NCI-H82 (cell line): ENCODE measurements around the gene IRX3.
"Not testable (repeated sequence)": the region's sequence is repeated elsewhere in the genome, so short reads cannot be mapped to it uniquely, and the experiment has no call there.

Experiments
- DNase-seq: peaks from one replicate; lab custom pipeline; 2025; lab: John Stamatoyannopoulos, UW

Gene IRX3

DNA sequence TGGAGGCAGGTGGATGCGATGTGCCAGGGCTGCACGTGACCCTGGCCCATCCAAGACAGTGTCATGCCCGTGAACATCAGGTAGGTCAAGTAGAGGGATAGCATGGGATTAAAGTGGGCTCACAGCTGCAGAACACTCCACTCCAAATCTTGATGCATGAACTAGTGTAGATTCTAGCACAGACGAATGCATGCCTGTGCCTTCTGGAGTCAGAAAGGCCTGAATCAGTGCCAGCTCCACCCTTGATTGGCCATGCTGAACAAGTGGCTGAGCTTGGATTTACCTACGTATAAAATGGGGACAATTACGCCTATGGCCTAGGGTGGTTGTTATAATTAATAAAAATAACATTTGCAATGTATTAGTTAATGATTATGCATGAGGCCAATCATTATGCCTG, 10.6 kb downstream of the IRX3 start:
- no peak for DNase-seq

DNA sequence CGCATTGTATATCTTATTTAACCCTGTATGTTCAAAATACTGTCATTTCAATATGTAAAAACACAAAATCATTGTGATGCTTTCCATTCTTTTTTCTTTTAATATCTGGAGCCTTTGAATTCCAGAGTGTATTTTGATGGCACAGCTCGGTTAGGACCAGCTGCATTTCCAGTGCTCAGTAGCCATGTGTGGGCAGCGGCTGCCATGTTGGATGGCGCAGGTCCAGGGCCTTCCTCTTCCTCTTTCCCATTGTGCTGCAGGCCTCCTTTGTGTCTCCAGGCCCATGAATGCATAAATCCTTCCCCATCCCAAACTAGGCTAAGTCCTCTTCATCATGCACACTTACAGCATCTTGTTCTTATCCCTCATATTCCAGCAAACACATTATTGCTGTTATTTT, 13.0 kb downstream of the IRX3 start:
- DNase-seq: no peak

DNA sequence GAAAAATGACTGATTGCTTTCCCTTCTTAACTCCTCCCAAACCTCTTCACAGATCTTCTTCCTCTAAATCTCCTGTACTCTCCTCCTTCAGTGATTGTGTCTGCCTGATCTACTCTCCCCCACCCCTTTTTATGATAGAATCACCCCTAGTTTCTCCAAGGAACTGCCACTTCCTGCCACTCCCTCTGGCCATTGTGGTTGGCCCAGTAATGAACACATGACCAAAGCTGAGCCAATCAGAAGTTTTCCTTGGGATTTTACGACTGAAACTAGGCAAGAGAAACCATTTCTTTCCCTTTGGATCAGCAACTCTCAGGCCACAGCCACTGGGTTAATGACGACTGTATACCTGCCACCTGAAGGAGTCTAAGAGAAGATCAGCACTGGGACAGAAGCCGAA, 15.9 kb downstream of the IRX3 start:
- no peak for DNase-seq

DNA sequence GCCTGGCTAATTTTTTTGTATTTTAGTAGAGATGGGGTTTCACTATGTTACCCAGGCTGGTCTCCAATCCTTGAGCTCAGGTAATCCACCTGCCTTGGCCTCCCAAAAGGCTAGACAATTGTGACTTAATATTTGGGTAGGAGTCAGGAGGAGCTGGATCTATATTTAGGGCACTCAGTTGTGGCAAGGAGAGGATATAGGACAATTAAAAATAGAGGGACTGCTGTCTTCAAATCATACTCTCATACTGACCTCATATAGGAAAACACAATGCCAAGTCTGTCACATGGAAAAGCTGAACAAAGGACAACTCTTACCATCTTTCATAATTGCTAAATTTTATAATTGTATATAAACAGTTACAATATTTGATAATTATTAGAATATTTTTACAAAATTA, 17.1 kb downstream of the IRX3 start:
- no peak for DNase-seq

DNA sequence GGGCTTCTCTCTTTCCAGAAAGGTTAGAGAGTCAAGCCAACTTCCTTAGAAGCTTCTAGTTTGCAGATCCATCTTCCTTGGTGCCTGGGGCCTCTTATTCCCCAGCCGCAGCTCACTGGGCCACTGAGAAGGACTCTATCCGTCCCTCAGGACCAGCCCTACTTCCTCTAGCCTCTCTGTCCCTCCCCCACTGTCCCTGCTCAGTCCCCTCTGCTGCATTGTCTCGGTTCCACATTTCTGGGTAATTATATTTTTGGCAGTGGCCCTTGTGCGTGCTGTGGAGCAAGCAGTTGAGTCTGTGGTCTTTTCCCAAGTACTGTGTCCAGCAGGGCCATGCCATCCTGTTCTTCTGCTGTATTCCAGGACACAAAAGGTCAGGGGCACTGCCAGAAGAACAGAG, 17.8 kb downstream of the IRX3 start:
- DNase-seq: no peak

DNA sequence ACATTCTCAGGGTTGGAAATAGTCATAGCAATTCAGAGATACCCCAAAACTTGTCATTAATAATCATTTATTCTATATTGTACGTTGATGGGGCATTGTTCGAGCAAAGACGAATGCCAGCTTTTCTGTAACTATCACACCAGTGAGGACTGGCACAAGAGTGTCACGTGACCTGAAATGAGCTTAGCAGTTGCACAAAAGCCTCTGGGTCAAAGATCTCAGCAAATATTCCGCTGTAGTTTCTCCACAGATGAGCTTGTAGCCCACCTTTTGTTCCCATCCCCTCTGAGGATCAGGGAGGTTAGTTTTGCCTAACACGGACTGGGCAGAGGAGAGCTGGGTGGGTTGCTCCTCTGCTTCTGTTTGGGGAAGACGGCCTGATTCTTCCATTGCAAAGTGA, 18.2 kb downstream of the IRX3 start:
- DNase-seq: peak; percentile 6

DNA sequence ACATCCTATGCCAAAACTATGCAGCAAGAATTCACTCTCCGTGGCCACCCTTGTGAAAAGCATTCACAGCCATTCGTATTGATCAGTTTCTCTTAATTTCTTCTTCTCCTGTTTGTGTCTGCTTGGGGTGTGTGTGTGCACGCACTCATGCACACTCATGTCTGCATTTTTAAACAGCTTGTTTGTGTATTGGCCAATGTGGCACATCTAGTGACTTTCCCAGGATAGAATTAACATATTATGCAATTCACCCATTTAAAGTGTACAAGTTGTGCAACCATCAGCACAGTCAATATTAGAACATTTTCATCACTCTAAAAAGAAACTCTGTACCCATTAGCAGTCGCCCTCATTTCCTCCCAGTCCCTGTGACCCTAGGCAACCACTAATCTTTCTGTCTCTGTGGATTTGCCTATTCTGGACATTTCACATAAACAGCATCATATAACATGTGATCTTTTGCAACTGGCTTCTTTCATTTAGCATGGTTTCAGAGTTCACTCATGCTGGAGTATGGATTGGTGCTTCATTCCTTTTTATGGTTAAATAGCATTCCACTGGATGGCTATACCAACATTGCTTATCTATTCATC, 20.1 kb downstream of the IRX3 start:
- no peak for DNase-seq

DNA sequence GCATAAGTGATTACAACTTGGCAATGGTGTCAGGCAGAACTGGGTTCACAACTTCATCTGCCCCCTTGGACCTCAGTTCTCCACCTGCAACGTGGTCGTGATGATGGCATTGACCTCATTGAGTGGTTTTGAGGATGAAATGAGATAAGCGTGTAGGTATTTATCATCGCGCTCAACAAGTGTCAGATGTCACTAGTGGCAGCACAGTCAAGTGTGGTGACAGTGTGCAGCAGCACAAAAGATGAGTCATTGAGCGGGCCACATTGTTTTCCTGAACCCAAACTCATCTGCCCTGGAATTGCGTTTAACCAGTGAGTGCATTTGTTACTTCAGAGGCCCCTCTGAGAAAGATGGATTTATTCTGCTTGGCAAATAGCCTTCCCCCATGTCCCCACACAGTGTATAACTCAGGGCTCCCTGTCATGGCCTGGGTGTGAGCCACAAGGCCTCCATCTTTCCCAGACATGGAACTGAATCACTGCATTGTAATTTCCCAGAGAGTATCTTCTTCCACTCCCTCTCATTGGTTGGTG, 20.9 kb downstream of the IRX3 start:
- DNase-seq: no peak

DNA sequence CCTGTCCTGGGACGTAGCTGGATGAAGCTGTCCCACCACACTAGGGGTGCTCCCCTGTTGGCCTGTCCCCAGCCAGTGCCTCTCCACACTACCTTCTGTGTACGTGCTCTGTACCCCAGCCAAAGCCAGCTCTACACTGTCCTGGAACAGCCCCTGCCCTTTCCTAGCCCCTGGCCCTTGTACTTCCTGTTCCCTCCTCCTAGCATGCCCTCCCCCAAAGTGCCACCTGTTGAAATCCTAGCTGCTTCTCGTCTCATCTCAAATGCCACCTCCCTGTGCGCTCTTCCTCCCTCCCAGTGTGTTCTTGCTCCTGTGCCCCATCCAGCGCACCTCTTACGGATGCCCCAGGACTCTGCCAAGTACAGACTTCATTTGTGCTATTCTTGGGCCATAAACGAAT, 33.5 kb downstream of the IRX3 start:
- DNase-seq: no peak

DNA sequence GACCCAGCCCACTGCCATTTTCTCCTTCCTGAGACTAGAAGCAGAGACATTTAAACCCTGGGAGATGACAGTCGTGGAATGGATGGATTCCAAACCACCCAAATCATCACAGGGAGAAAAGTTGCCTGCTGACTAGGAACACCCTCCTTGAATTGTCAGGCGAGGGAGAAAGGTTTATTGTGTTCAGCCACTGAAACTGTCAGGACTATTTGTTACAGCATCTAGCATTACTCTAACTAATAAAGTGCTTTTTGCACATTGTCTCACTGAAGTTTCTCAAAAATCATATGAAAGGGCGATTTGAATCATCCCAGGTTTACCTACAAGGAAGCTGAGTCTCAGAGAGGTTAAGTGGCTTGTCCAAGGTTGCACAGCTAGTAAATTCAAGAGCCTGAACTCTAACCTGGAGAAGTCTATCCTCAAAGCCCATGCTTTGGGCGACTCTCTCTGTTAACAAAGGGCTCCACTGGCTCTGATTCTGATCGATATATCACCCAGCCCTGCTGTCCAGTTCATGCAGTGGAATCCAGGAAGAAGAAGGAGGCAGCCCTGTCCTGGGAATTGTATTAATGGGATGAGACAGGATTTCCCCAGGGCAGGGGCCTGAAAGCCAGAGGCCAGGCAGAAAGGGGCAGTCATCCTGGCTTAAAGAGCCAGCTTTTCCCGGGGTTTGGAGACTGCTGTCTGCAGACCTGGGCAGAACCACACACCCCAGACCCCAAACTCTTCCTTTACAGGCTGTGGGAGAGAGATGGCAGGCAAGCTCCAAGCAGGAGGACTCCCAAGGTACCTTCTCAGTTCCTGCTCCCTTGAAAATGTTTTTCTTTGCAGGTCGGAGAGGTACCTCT, 37.5 kb downstream of the IRX3 start:
- no peak for DNase-seq

DNA sequence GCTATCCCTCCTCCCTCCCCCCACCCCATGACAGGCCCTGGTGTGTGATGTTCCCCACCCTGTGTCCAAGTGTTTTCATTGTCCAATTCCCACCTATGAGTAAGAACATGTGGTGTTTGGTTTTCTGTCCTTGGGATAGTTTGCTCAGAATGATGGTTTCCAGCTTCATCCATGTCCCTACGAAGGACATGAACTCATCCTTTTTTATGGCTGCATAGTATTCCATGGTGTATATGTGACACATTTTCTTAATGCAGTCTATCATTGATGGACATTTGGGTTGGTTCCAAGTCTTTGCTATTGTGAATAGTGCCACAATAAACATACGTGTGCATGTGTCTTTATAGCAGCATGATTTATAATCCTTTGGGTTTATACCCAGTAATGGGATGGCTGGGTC, 38.9 kb downstream of the IRX3 start:
- DNase-seq: not testable (repeated sequence)

DNA sequence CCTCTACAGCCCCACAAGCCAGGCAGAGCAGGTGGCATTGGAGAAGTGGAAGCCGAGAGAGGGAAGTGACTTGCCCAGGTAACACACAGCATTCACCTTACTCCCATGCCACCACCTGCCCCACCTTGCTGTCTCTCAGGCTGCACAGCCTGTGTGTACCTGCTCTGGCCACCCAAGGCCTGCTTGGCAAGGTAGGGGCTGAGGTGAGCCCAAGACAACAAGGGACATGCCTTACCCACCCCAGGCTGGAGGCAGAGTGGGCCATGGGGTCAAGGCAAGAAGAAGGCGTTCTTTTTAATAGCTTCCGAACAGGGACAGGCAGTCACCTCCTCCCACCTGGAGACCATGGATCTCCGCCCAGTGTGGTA, 40.1 kb downstream of the IRX3 start:
- DNase-seq: no peak

DNA sequence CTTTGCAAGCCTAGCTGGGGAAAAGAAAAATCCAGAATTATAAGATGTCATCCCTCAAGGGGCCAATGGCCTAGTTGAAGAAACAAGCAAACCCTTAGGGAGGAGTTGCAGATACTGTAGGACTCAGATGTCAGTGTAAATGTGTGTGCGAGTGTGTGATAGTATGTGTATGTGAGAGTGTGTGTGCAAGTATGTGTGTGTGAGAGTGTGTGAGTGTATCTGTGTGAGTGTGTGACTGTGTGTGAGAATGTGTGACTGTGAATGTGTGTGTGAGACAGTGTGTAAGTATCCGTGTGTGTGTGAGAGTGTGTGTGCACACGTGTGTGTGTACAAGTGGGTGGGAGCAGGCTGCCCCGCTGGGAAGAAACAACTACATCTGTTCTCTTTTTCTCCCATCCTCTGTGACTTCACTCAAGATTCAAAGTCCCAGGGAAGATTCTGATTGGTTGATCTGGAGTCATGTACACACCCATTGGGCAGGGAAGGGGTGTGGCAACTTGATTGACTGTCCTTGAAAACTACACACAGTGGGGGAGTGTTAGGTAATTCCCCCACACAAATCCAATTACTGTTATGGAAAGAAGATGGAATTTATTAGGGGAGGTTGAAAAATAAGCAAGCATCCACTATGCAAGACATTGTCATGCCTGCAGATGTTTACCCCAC, 40.7 kb downstream of the IRX3 start:
- DNase-seq: no peak

DNA sequence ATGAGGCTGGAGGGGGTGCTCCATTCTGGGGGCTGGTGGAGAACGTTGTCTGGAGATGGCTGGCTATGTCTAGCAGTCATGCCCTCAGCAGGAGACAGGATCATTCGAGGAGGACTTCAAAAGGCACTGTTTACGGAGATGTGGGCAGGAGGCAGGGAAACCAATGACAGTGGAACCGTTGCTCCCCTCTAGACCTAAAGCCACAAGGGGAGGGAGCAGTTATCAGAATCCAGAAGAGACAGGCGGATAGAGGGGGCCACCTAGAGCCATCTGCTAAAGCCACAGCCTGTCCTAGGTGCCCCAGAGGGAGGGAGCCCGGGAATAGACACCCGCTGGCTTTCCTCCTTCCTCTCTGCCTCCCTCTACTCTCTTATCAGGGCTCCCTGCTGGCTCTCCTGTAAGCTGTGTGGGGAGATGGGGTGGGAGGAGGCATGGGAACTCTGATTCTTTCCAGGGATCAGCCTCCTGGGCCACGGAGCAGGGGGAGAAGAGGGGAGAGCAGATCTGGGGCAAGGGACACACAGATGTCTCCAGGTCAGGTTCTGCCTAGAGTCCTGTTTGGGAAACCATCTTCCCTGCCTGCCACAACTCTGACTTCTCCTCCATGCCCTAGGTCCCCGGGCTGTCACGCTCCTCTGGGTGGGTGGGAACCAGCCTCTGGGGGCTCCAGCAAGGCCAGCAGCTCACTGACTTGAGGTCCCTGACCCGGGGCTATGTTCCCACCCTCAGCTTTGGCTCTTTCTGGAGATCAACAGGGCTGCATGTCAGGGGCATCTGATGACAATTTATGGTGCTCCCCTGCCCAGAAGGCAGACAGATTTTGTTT, 42.3 kb downstream of the IRX3 start:
- no peak for DNase-seq

DNA sequence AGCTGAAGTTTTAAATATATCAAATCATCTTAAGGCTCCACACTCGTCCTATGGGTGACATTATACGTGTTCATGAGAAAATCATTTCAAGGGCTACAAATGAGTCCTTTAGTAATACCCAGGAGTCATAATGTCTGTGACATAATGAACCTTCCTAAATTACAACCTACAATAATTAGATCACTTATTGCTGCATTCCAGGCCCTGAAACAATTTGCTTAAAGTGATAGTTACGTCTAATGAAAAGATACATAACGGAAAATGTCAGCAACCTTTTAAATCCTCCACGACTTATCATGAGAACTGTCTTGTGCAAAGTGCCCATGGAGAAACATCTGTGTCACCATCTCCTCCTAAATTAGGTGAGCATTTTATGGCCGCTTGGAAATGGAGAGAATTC, 43.4 kb downstream of the IRX3 start:
- no peak for DNase-seq

DNA sequence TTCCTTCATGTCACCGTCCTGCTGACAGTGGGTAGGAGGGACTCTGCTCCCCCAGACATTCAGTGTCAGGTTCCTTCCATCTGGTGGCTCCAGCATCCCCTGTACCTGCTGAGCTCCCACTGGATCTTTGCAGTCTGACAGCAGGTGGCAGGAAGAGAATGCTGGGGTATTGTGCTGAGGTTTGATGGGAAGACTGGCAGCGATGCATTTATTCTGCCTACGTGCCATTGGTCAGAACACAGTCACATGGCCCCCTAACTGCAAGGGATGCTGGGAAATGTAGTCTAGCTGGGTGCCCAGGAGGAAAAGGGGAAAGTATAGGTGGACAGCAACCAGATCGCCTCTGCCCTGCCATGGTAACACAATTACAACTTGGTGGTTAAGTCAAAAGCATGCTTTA, 44.4 kb downstream of the IRX3 start:
- DNase-seq: peak; percentile 24

DNA sequence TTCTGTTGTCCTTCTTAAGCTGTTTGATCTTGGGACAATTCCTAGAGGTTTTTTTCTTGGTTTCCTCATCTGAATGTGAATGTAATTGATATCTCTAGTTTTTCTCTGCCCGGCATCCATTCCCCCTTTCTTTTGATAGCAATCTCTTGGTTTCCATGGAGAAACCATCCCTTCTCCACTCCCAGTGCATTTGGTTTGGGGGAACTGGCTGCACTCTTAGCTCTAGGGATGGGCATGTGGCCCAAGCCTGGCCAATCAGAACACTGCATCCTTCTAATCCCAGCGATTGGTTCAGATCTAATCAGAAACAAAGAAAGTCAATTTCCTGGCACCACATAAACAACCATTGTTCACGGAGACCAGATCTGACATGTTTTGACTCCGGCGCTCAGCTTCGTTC, 45.1 kb downstream of the IRX3 start:
- DNase-seq: no peak

DNA sequence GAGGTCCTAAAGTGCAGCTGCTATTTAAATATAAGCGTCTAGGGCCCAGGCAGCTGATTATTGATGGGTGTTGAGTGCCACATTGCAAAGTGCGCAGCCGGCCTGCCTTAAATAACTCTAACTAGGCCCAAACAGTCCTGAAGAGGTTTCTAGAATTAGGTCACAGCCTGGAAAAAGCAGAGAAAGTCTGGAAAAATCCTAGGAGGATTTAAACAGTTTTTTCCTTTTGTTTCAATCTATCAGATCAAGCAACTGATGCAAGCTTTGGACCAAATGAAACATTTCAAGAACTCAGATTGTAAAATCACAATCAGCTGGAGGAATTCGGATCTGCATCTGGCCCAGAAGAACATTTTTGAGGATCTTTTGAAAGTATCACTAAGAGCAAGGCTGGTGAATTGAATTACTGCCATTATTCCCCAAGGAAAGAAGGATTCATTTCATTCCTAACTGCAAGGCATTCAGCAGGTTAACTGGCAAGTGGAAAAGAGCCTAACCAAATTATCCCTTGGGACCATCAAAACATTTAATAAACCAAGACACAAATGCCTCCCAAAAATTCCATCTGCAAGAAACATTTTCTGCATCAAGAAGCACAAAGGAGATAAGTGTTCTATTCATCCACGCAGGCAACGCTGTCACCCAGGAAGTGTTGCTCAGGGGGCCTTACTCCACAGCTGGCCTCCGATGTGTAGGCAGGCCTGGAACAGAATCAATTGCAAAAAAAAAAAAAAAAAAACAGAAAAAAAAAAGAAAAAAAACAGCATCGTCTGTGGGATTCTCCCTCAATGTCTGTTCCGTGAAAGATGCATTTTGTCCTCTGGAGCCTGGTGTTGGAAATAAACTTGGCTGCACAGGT, 46.1 kb downstream of the IRX3 start:
- no peak for DNase-seq

DNA sequence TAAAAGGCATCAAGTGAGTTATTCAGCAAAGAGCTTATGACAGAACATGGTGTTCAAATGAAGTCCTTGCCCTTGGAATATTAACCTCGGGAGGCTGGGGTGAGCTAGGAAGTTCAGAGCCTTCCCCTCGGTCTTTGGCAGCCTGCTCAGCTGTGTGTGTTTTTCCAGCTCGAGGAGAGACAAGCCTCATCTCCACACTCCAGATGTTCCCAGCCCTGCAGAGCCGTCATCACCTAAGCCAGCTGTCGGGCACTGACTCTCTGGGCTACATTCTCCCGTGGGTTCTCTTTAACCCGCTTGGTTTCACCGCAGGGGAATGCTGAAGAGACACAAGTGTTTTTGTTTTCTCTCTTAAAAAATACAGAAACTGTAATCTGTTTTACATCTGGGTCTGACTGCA, 47.1 kb downstream of the IRX3 start:
- DNase-seq: no peak

DNA sequence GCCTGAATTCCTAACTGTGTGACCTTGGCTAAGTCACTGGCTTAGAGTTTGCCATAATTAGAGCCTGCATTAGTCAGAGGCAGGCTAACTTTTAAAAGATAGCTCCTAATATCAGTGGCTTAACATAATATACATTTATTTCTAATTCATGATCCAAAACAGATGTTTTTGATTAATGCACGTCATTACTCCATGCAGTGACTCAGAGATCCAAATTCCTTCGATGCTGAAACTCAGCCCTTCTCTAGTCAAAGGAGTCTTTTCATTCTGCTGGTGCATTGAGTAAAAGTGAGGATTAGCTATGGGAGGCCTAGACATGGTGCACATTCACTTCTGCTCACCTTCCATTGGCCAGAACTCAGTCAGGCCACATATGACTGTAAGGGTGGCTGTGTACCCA, 49.8 kb downstream of the IRX3 start:
- no peak for DNase-seq

DNA sequence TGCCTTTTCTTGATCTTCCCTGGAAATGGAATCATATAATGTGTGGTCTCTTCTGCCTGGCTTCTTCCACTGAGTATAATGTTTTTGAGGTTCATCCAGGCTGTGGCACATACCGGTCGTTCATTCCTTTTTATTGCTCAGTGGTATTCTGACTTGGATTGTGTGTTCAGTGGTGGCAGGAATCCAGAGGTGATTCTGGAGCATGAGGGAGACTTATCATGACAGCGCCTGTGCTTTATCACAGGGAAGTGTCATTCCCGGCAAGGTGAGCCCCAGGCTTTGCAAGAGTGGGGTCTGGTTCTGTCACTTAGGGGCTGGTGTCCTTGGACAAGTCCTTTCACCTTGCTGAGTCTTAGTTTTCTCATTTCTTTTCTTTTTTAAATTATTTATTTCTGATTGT, 53.0 kb downstream of the IRX3 start:
- no peak for DNase-seq
